ENCODE data around the gene PXDN.

PXDN gene

GRCh38 chr2:1594373-1595171, 149.7 kb downstream of the PXDN start:
- Histone ChIP-seq H3K27me3 (ENCODE audit: low read depth, low read length) (no peaks in the 10 kb centered on the region), H3K4me3 (ENCODE audit: low read depth in 1 of 2, low read length in 2 of 2) (no peak overlapping the region), H3K36me3 (ENCODE audit: control insufficient read depth in 1 of 2, insufficient read depth in 2 of 2, low read length in 2 of 2) (no peaks in the 10 kb centered on the region), H3K4me1 (ENCODE audit: control insufficient read depth in 1 of 2, insufficient read depth in 2 of 2, low read length in 2 of 2) (peaks cover 0 to 16% of the 10 kb centered on the region in 2 donors), H3K9me3 (ENCODE audit: control insufficient read depth in 1 of 2, low read length in 2 of 2) (no peaks in the 10 kb centered on the region), H3K27ac (ENCODE audit: low read length) (no peak overlapping the region)

DNA sequence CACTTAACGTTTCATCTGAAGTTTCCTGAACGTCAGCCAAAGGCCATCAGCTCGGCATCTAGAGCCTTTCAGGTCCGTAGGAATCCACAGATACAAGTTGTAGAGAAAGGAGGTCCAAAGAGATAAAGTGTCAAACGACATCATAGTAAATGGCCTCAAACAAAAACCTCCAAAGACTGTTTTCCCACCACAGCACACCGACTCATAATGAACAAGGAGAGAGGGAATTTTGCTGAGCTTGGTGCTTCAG, 150.3 kb downstream of the PXDN start:
- no peaks in the 10 kb centered on the region for H3K36me3 ChIP-seq (ENCODE audit: control insufficient read depth in 1 of 2, insufficient read depth in 2 of 2, low read length in 2 of 2)
- no peaks in the 10 kb centered on the region for H3K27me3 ChIP-seq (ENCODE audit: low read depth, low read length)
- no peak overlapping the region for H3K27ac ChIP-seq (ENCODE audit: low read length)
- peaks cover 0 to 16% of the 10 kb centered on the region in 2 donors for H3K4me1 ChIP-seq (ENCODE audit: control insufficient read depth in 1 of 2, insufficient read depth in 2 of 2, low read length in 2 of 2)
- H3K4me3 ChIP-seq (ENCODE audit: low read depth in 1 of 2, low read length in 2 of 2) = no peak overlapping the region
- no peaks in the 10 kb centered on the region for H3K9me3 ChIP-seq (ENCODE audit: control insufficient read depth in 1 of 2, low read length in 2 of 2)

GRCh38 chr2:1593371-1594122, 150.8 kb downstream of the PXDN start:
- no peak overlapping the region for H3K27ac ChIP-seq (ENCODE audit: low read length)
- H3K27me3 ChIP-seq (ENCODE audit: low read depth, low read length) = no peaks in the 10 kb centered on the region
- no peaks in the 10 kb centered on the region for H3K36me3 ChIP-seq (ENCODE audit: control insufficient read depth in 1 of 2, insufficient read depth in 2 of 2, low read length in 2 of 2)
- H3K9me3 ChIP-seq (ENCODE audit: control insufficient read depth in 1 of 2, low read length in 2 of 2) = no peaks in the 10 kb centered on the region
- H3K4me3 ChIP-seq (ENCODE audit: low read depth in 1 of 2, low read length in 2 of 2) = no peak overlapping the region
- H3K4me1 ChIP-seq (ENCODE audit: control insufficient read depth in 1 of 2, insufficient read depth in 2 of 2, low read length in 2 of 2) = peaks cover 0 to 16% of the 10 kb centered on the region in 2 donors

- H3K4me3 ChIP-seq (ENCODE audit: low read depth in 1 of 2, low read length in 2 of 2) = no peak overlapping the region
- no peak overlapping the region for H3K27ac ChIP-seq (ENCODE audit: low read length)
- peaks cover 0 to 16% of the 10 kb centered on the region in 2 donors for H3K4me1 ChIP-seq (ENCODE audit: control insufficient read depth in 1 of 2, insufficient read depth in 2 of 2, low read length in 2 of 2)
Observed at GRCh38 chr2:1591978-1592907, 152.1 kb downstream of the PXDN start.

DNA sequence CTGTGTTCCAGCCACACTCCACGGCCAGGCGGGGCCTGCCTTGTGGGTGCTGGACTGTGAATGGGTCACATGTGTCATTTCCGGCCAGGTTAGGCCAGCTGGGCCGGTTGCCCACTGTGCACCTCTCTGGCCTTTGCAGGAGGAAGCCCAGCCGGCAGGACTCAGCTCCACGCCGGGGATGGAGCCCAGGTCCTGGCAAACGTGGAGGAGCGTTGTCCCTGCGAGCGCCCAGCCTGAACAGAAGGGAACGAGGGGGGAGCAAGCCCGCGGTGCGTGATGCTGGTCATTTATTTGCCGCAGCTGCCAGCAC, 152.9 kb downstream of the PXDN start:
- Histone ChIP-seq H3K9me3 (ENCODE audit: control insufficient read depth in 1 of 2, low read length in 2 of 2) (no peaks in the 10 kb centered on the region), H3K27me3 (ENCODE audit: low read depth, low read length) (no peaks in the 10 kb centered on the region), H3K4me3 (ENCODE audit: low read depth in 1 of 2, low read length in 2 of 2) (no peak overlapping the region), H3K4me1 (ENCODE audit: control insufficient read depth in 1 of 2, insufficient read depth in 2 of 2, low read length in 2 of 2) (peaks cover 0 to 16% of the 10 kb centered on the region in 2 donors), H3K27ac (ENCODE audit: low read length) (no peak overlapping the region), H3K36me3 (ENCODE audit: control insufficient read depth in 1 of 2, insufficient read depth in 2 of 2, low read length in 2 of 2) (no peaks in the 10 kb centered on the region)

More at GRCh38 chr2:1591978-1592907, 152.1 kb downstream of the PXDN start:
- Histone ChIP-seq H3K36me3 (ENCODE audit: control insufficient read depth in 1 of 2, insufficient read depth in 2 of 2, low read length in 2 of 2) (no peaks in the 10 kb centered on the region), H3K27me3 (ENCODE audit: low read depth, low read length) (no peaks in the 10 kb centered on the region), H3K9me3 (ENCODE audit: control insufficient read depth in 1 of 2, low read length in 2 of 2) (no peaks in the 10 kb centered on the region)

DNA sequence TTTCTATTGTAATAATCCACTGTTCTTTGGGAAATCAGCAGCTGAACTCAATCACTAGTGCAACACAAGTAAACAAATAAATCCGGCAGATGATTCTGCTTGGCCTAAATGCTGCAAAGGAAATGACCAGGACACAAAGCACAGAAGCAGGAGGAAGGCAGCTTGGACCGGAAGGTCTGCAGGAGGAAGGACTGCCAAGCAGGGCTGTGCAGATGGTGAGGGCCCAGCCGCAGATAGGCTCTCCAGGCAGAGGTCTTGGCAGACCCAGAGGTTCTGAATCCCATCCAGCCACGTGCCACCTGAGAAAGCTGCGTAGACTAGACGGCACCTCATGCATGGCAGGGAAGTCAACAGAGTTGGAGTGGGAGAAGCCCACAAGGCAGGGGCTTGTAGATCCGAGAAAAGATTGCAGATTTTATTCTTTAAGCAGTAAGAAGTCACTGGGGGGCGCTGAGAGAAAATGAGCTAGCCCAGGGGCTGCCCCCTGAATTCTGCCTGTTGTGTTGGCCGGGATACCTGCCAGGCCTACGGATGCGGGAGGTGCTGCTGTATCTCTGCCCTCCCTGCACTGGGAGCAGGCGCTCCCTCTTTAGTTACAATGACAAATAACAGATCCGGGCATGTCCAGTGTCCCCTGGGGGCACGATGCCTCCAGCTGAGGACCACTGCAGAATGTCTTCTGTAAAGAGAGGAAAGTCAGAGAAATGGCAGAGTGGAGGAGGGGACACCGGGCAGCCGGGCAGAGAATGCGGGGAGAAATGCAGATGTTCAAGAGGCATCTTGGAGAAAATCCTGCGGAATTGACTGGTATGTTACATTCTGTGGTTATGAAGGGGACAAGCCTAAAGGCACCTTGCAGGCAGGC, 153.5 kb downstream of the PXDN start:
- no peaks in the 10 kb centered on the region for H3K36me3 ChIP-seq (ENCODE audit: control insufficient read depth in 1 of 2, insufficient read depth in 2 of 2, low read length in 2 of 2)
- no peaks in the 10 kb centered on the region for H3K9me3 ChIP-seq (ENCODE audit: control insufficient read depth in 1 of 2, low read length in 2 of 2)
- H3K4me3 ChIP-seq (ENCODE audit: low read depth in 1 of 2, low read length in 2 of 2) = no peak overlapping the region
- H3K27me3 ChIP-seq (ENCODE audit: low read depth, low read length) = no peaks in the 10 kb centered on the region
- no peak overlapping the region for H3K27ac ChIP-seq (ENCODE audit: low read length)
- peaks cover 0 to 16% of the 10 kb centered on the region in 2 donors for H3K4me1 ChIP-seq (ENCODE audit: control insufficient read depth in 1 of 2, insufficient read depth in 2 of 2, low read length in 2 of 2)

DNA sequence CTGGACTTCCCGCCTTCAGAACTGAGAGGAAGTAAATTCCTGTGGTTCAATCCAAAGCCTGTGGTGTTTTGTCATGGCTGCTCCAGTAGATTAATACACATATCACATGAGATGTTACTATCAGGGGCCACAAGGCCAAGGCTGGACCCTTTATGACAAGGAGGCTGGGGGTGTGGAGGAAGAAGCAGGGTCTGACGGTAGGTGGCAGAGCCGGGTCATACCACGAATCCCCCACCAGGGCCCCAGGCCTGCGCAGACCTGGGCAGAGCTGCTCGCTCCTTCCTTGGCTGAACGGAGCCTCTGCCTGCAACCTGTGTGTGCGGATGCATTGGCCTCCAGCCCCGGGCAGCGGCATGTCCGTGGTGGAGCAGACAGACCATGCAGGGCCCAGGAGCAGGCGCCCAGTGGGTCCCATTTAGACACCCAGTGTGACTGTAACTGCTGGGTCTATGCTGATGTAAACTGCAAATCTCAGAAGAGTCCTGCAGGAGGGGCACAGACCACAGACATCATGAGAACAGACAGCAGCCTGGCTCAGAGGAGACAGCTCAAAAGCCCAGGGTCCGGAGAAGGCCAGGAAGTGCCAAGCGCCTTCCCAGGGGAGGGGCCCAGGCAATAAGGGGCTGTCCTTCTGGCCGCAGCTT, 155.2 kb downstream of the PXDN start:
- Histone ChIP-seq H3K4me1 (ENCODE audit: control insufficient read depth in 1 of 2, insufficient read depth in 2 of 2, low read length in 2 of 2) (peaks cover 0 to 16% of the 10 kb centered on the region in 2 donors), H3K36me3 (ENCODE audit: control insufficient read depth in 1 of 2, insufficient read depth in 2 of 2, low read length in 2 of 2) (no peaks in the 10 kb centered on the region), H3K27me3 (ENCODE audit: low read depth, low read length) (no peaks in the 10 kb centered on the region), H3K9me3 (ENCODE audit: control insufficient read depth in 1 of 2, low read length in 2 of 2) (no peaks in the 10 kb centered on the region), H3K4me3 (ENCODE audit: low read depth in 1 of 2, low read length in 2 of 2) (no peak overlapping the region), H3K27ac (ENCODE audit: low read length) (no peak overlapping the region)

DNA sequence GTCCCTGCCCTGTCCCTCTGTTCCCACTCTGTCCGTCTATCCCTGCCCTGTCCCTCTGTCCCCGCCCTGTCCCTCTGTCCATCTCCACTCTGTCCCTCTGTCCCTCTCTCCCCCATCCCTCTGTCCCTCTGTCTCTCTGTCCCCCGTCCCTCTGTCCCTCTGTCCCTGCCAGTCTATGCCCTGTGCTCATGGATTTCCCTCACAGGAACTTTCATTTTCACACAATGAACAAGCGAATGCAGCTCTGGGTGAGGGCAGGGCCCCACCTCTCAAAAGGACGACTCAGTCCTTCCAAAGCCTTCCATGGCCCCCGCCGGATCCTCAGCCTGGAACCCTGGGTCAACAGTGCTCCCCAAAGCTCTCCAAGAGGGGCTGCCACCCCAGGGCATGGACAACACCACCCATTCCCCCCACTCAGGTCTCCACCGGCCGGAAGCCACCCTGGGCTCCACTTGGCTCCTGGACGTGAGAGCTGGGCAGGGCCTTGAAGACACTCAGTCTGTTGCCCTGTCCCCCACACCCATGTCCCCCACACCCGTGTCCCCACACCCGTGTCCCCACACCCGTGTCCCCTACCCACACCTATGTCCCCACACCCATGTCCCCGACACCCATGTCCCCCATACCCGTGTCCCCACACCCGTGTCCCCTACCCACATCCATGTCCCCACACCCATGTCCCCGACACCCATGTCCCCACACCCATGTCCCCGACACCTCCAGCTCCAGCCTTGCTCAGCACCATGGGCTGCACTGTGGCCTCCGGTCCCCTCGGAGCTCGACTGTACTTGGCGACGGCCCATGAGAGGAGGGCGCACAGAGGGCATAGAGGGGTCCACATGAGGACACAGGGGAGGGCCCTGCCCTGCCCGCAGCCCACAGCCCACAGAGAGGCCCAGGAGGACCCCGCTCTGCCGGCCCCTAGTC, 156.0 kb downstream of the PXDN start:
- Histone ChIP-seq H3K27me3 (ENCODE audit: low read depth, low read length) (no peaks in the 10 kb centered on the region), H3K27ac (ENCODE audit: low read length) (no peak overlapping the region), H3K4me3 (ENCODE audit: low read depth in 1 of 2, low read length in 2 of 2) (no peak overlapping the region)

DNA sequence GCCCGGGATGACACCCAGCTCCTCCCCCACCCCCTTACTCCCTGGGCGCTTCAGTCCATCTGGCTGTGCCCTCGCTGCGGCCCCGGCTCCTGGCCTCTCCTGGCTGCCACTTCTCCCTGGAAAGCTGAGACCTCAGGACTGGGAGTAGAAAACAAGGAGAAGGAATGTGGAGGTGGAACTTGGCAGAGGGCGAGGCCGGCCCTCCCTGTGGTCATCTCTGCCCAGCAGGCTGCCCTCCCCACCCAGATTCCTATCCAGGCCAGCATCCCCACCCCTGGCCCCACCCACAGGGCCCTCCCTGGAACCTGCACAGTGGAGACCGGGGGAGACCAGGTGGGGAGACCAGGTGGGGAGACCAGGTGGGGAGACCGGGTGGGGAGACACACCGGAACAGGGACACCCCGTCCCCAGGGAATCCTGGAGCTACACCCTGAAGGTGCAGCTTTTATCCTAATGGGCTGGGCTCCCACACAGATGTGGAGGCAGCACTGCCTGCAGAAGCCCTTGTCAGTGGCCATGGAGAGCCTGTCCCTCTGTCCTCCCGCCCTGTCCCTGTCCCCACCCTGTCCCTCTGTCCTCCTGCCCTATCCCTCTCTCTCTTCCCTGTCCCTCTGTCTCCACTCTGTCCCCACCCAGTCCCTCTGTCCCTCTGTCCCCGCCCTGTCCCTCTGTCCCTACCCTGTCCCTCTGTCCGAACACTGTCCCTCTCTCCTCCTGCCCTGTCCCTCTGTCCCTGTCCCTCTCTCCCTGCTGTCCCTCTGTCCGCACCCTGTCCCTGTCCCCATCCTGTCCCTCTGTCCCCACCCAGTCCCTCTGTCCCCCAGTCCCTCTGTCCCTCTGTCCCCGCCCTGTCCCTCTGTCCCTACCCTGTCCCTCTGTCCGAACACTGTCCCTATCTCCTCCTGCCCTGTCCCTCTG, 157.1 kb downstream of the PXDN start:
- H3K4me1 ChIP-seq (ENCODE audit: control insufficient read depth in 1 of 2, insufficient read depth in 2 of 2, low read length in 2 of 2) = peaks cover 0 to 8% of the 10 kb centered on the region in 2 donors
- no peaks in the 10 kb centered on the region for H3K9me3 ChIP-seq (ENCODE audit: control insufficient read depth in 1 of 2, low read length in 2 of 2)
- H3K36me3 ChIP-seq (ENCODE audit: control insufficient read depth in 1 of 2, insufficient read depth in 2 of 2, low read length in 2 of 2) = no peaks in the 10 kb centered on the region
- H3K27me3 ChIP-seq (ENCODE audit: low read depth, low read length) = no peaks in the 10 kb centered on the region
- no peak overlapping the region for H3K4me3 ChIP-seq (ENCODE audit: low read depth in 1 of 2, low read length in 2 of 2)
- no peak overlapping the region for H3K27ac ChIP-seq (ENCODE audit: low read length)

More for the DNA sequence above, 156.0 kb downstream of the PXDN start:
- peaks cover 0 to 12% of the 10 kb centered on the region in 2 donors for H3K4me1 ChIP-seq (ENCODE audit: control insufficient read depth in 1 of 2, insufficient read depth in 2 of 2, low read length in 2 of 2)
- no peaks in the 10 kb centered on the region for H3K9me3 ChIP-seq (ENCODE audit: control insufficient read depth in 1 of 2, low read length in 2 of 2)
- H3K36me3 ChIP-seq (ENCODE audit: control insufficient read depth in 1 of 2, insufficient read depth in 2 of 2, low read length in 2 of 2) = no peaks in the 10 kb centered on the region
